Measurements from ENCODE around the gene CRACR2A.

CRACR2A gene

DNA sequence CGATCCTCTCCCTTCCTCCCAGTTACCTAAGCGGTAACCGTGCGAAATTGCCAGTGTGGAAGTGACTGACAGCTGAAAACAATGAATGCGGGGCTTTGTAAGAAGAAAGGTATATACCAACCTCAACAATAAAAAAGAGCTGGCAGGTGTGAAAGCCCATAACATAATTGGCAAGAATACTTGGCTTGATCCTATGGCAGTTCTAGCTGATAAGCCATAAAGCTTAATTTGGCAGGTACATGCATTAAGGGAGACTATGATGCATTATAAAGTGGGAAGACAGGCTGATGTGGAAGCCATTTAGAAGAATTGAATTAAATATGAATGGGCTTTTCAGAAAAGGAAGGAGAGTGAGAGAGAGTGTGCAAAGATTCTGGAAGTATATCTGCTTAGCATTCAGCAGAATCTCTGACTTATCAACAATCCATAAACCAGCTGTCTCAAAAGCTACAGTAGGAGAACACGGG, 71.3 kb downstream of the CRACR2A start:
- no peak for DNase-seq

DNA sequence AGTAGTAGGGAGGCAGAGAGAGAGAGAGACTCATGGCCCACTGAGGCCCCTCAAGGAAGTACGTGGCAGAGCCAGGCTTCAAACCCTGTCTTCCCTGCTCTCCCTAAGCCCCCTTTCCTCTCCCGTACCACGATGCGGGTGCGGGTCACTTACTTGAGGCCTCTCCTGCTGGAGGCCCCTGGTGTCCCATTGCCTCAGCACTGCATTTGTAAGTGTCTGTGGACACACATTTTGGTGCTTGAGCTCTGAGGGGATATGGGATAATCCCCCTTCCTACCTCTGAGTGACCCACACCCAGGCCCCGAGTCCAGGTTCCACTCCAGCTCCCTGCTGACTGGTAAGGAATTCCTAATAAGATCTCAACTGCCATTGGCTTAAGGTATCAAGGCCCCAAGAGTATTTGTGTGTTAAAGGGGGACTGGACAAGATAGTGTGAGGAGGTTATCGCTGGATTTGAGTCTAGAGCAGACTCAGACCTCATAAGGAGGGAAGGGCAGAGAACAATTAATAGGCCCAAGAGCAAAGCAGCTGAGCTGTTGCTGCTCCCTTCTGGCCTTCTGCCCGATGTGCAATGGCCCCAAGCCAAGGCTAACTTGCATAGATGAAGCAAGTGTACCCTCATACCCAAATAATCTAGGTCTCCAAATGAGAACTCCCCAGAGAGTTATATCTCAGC, 71.9 kb downstream of the CRACR2A start:
- peak; percentile 33 for DNase-seq

DNA sequence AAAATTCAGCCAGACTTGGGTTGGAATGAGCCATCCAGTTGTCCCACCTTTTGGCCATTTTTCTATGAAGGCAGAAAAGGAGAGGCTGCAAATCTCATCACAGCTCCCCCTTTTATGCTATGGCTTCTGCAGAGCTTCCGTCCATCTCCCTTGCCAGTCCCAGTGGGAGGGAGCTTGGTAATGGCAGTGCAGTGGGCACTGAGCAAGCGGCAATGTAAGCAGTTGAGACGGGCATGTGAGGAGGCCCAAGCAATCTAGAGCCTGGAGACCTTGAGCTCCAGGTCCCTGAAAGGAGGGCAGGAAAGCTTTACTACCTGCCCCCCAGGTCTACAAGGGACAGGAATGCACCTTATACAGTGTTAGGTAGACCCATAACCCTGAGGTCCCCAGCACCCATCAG, 73.1 kb downstream of the CRACR2A start:
- no peak for DNase-seq

DNA sequence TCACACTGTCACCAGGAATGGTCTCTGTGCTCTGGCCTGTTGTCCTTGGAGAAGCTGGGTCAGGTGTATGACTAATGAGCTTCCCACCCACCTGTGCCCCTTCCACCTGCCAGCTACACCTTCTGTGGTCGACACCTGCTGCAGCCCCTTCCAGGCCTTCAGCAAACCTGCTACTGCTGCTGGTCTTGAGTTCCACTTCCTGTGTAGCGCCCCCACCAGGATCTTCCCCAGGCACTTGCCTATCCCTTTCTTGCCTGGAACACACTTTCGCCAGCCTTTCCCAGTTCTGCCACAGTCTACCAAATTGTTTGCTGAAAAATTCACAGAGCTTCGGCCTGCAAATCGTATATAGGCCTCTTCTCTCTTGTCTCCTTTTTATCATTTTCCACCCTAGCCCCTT, 75.3 kb downstream of the CRACR2A start:
- no peak for DNase-seq

DNA sequence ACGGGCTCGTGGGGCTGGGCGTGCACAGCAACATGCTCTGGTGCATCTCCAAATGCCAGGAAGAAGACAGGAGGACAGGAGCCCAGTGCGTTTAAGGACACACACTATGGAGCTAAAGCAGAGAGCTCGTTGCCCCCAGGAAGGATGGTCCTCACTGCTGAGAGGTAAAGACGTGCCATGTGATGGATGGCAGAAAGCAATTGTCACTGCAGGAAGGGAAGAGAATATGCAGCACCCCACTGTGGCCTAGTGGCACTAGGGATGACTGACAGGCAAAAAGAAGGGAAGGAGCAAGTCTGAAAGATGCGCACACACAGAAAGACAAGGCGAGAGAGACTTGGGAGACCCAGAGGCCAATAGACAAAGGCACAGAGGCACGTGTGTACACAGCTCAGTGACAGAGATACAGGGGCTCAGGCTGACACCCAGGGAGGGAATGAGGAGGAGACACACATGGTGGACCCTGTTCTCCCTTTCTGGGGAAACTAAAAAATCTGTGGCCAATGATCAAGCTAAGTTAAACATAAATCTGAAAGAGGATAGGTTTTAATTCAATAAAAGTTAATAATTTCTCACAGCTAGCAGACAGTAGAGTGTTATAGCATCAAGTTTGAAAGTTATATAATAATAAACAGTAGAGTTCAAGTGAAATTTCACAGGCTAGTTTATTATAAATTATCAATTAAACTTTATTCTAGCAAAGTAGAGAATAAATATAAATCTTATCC, 78.8 kb downstream of the CRACR2A start:
- DNase-seq: no peak

DNA sequence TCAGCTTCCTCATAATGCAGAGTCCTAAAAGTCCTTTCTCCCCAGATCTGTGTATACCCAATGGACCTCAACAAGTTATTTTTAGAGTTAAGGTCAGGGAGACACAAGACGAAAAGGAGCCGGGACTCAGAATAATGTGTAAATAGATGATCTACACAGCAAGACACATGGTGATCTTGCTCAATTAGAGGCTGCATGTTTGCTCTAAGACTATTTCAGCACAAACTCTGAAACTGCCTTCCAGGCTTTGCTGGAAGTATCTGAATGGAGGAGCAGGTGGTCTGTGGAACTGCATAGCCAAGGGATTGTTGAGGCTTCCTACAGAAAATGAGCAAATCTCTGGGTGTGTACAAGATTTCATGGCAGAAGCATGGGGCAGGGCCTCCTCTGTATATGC, 80.8 kb downstream of the CRACR2A start:
- no peak for DNase-seq

DNA sequence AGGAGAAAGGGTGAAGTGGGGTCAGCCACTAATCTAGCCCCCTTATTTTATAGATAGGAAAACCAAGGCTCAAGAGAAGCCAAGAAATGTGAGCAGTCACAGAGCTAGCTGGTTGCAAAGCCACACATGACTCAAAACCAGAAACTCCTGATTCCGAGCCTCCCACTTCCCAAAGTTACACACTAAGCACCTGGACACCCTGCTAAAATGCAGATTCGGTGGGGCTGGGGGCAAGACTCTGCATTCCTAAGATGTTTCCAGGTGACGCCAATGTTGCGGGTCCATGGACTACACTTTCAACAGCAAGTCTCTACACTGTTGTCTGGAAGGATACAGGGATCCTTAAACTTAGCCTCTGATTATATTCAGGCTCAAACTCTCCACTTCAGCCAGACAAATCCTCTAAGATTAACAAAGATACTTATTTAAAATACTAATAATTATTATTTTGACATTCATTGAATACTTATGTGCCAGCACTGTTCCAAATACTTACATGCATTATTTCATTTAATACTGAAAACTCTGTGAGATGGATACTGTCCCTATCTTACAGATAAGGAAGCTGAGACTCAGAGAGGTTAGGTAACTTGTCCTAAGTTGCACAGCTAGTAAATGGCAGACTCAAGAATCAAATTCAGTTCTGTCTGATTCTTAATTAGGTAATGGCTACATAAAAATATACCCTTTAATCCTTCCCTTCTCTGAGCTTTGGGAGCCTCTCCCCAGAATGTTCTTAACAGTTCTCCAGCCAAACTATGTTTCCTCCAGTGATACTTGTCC, 81.4 kb downstream of the CRACR2A start:
- DNase-seq: no peak

DNA sequence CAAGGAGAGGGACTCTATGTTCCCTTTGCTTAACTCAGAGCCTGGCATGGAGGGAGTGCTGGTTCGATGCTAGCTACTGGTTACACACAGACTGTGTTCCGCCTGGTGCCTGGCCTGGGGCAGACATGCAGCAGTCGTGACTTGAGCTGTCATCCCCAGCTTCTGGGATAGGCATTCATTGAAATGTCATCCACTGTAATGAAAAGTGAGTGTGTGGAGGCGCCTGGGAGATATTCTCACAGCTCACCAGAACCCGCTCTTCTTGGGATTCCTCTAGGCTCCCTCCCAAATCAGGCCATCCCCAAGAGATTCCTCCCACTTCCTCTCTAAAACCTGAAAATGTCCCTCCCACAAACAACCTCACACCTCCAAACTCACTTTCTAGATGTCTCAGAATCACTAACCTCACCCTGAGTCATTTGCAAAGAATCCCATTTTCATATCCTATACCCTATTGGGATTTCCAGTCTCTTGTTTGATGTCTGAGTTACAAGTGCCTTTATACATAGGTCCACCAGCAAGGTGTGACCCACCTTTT, 82.8 kb downstream of the CRACR2A start:
- no peak for DNase-seq

DNA sequence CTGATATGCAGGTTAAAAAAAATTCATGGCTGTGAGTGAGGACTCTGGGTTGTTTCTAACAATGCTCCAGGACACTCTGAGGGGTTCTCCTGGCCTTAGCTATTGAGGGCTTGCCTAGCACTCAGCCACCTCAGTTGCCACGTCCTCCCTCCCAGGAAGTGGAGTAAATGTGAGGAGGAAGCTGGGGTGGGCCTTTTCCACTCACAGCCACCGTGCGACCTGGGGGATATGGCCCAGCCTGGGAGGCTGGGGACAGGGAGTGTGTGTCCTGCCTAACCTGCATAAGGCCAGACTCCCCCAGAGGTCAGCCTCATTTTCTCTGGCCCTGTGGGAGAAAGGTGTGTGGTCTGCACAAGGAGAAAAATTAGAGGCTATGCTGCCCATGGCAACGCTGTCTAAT, 83.3 kb downstream of the CRACR2A start:
- DNase-seq: no peak

DNA sequence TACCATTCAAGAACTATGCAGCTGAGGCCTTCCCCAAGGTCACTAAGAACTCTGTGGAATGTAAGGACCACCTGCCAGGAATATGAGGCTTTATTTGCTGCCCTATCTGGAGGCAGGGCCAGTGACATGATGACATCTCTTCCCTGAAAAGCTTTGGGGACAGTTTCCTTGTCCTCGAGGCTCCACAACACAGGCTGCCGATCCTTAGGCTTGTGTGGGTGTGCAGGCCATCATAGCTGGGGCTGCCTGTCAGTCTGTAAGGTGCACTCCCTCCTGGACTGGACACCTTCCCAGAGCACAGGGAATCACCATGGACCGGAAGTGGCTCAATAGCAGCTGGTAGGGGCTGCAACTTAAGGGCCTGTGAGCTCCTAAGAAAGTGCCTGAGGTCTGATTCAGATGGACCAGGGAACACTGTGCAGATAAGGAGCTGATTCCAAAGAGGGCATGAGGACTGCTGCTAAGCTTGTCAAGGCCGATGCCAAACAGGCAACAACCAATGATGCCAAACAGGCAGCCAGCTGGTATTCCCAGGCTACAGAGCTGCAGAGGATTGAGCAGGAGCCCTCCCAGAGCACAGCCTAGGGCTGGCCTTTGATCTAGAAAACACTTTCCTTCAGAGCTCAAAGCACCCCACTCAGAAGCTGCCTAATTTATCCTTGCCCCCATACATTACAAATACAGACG, 84.3 kb downstream of the CRACR2A start:
- no peak for DNase-seq

DNA sequence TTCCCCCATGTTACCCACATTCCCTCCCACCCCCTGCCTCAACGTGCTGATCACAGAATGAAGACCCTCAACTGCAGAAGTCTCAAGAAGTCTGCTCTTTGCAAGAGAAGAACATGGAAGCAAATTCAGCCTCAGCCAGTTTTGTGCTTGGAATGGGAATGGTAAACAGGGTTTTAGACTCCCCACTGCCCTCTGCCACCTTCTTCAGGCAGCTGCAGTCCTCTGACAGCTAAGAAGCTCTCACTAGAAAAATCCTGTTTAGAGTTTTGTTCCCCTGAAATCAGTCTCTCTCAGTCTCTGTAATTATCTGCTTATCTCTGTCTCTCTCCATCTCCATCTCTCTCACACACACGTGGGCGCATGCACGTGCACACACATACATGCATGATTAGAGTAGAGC, 85.4 kb downstream of the CRACR2A start:
- no peak for DNase-seq

DNA sequence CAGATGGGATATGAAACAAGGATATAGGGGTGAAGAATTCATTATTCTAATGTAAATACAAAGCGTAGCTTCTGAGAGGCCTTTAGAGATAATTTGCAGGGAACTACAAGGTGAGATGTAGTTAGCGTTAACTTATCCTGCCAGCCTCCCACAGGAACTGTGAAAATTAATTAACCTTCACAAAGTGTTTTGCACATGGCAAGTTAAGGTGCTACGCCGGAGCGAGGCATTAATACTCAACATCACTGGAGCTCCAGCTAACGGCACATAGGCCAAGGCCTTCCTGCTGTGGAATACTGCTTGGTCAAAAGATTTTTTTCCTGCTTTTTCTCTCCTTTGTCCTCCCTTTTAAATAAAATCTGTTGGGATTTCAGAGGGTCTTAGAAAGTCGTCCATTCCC, 86.5 kb downstream of the CRACR2A start:
- no peak for DNase-seq

DNA sequence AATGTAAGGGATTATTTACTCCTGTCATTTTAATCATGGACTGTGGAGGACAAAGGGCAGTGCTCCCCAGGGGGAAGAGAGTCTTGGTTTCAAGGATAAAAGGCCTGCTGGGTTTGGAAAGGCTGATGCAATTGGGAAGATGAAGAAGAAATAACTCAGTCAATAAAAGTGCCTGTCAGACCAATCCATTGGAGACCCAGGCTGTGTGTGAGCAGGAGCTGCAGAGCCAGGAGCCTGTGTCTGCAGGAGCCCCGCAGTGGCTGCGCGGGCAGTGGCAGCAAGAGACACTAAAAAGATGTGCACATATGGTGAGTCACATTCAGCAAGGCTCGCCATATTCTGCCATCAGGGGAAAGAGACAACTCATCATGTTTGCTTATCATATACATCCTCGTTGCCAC, 90.4 kb downstream of the CRACR2A start:
- peak; percentile 24 for DNase-seq

DNA sequence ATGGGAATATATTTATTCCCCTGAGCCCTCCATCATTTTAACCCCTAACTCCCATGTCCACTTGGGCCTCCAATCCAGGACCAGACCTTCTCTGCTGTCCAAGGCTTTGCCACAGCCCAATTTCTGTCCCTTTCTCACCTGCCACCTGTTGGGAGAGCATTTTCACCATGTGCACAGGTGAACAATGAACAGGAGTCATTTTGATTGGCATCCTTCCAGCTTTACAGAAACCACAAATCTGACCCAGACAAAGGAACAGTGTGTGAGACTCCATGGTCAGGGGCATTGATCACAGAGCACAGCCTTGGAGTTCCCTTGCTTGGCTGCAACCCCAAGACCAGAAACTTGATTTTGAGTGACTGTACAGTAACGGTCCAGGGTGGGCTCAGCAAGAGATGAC, 91.9 kb downstream of the CRACR2A start:
- DNase-seq: no peak

DNA sequence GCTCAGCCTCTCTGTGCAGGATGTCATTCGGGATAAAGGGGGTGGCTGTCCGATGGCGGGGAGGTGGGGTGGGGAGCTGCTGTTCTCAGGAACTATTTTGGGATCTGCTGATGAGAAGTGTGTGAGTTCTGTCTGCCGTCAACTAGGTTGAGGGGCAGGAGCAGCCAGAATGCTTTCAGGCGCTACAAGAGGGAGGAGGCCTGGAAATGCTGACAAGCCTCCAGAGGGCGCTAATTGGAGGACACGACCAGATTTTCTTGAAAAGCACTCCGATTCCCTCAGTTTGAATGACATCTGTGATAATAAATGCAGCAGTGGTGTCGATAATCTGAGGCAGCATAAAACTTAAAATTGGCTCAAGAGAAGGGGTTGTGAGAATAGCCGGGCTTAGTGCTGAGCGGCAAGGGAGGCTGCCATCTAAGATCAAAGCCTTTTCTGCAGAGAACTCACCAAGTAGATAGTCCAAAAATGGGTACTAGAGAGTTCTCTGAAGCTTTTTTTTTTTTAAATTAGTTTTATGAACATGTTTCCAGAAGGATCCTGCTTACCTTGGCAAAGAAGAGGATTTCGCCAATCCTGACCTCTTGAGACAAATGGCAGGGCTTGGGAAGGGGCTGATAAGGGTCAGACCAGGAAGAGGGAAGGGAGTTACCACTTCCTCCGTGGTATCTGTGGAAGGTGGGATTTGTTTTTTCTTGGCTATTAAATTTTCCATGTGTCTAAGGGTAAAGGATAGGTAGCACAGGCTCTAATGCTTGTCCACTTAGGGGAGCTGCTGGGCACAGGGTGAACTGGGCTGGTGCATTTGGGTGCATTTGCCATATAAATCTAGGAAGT, 94.4 kb downstream of the CRACR2A start:
- peak; percentile 5 for DNase-seq

DNA sequence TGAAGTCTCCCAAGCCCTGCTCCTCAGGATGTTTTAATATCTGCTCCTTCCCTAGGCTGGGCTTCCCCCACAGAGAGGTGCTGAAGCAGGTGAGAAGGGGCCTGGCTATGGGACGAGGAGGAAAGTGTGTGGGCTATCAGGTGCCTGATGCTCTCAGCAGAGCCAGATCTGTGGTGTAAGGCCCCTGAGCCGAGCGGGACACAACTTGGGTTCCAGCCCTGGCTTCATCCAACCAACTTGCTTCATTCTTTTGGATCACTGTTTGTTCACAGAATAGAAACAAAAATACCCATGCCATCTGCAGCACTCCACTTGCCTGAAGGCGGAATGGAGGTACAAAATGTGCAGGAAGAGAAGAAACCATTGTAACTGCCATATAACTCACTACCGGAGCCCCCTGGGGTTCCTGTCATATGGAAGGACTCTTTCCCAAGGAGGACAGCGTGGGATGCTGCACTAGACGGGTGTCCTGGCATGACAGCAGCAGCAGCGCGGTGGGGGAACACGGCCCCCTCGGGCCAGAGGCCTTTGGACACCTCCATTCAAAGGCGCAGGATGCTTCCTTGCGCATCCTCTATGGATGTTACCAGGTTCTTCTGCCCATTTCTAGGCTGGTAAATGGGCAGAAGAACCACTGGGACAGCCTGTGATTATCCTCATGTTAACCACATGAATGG, 95.8 kb downstream of the CRACR2A start:
- DNase-seq: no peak

DNA sequence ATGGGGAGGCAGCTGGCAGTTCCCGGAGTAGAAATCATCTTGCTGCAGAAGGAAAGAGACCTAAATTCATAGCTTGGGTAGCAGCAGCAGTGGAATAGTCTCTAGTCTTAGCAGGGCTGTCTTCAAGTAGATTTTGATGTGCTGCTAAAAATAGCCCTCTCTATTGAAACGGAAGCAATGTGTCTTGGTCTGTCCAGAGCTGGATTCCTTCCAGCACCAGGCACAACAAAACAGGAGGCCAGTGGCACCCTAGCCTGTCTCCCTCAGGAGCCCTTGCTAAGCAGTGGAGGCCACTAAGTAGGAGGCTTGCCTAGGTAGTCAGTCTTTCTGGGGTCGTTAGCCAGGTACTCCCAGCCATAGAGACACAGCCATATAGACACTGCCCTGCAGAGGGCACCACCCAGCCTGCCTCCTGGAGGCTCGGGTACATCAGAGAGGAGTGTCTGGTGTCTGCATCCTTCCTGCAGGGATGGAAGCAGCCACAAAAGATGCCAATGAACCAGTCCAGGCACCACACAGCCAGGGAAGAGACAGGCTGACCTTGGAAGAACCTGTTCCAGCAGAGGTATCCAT, 97.5 kb downstream of the CRACR2A start:
- DNase-seq: peak; percentile 61

DNA sequence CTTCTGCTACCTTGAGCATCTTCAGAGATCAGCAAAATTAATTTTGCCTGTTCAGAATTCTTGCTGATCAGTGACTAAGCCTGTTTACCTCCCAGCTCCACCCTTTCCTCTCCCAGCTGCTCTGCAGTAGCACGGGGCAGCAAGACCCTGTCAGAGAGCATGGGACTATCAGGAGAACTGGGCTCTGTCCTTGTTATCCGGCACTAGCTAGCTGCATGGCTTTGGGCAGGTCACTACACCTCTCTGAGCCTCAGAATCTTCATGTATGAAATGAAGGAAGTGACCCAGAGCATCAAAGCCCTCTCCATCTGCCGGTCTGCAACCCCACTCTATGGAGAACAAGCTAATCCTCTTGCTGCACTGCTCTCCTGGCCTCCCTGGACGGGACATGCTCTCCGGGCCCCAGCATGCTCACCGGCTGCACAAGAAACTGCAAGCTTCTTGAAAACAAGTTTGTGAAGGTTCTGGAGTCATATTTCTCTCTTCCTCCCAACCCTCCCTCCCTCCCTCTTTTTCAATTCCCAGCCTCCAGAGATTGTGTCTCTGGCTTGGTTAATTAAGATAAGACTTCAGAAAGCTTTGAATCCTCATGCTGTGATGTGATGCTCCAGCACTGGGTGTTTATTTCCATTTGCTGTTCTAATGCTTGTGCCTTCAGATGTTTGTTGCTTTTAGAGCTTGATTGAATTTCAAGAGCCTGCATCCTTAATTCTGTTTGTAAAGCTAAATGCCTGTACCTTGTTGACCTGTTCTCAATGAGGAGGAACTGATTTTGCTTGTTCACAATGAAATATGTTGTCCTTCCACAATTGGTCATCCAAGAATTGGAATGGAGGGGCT, 101.1 kb downstream of the CRACR2A start:
- no peak for DNase-seq

DNA sequence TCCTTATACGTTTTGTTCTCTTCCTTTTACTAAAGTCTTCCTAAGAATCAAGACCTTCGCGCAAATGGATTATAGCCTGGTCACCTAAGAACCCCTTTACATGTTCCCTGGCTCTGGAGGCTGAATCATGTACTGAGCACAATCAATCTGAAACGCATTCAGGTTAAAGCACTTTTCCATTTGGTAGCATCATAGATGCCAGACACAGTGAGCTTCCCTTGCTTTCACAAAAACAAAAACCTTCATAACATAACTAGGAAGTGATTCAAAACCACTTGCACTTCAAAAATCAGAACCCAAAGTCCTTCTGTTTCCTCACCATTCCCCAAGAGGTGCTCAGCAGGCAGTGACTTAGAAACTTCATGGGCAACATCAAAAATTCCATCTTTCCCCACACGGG, 105.4 kb downstream of the CRACR2A start:
- no peak for DNase-seq

All from NCI-H1694 treated with DMSO at 0.1 percent for 48 hours (cell line).